GM12892 (cell line): ENCODE measurements around the gene LMBRD2.

Experiments
- DNase-seq: peaks from one replicate; pipeline ENCODE4 v3.0.0; 2011; ENCODE audit not compliant: insufficient read length
- FAIRE-seq: peaks from 2 replicates; lab custom pipeline; 2011; peaks lifted over from hg19 to GRCh38; lab: Jason Lieb, UNC
- POLR2A ChIP-seq: IDR thresholded peaks from 2 replicates; pipeline ENCODE4 v1.6.1; 2011; ENCODE audit warnings: low read depth, low read length, control low read depth
- POLR2AphosphoS5 ChIP-seq: IDR thresholded peaks from 2 replicates; pipeline ENCODE4 v1.6.1; 2011; ENCODE audit warnings: low read depth, low read length, control low read depth
- TAF1 ChIP-seq: IDR thresholded peaks from 2 replicates; pipeline ENCODE4 v1.6.1; 2011; ENCODE audit warnings: low read depth, mild to moderate bottlenecking, control low read depth, low read length, borderline replicate concordance

The LMBRD2 gene

GRCh38 chr5:36089989-36090388 is 61.7 kb downstream of the LMBRD2 start:
- DNase-seq (no peak), FAIRE-seq (no peak)

GRCh38 chr5:36079200-36079781 is 72.4 kb downstream of the LMBRD2 start:
- FAIRE-seq (peak; percentile 85), DNase-seq (peak; percentile 21)
- TF ChIP-seq POLR2AphosphoS5 (no peak), POLR2A (no peak), TAF1 (no peak)

More at GRCh38 chr5:36089989-36090388, 61.7 kb downstream of the LMBRD2 start:
- TF ChIP-seq POLR2A: no peak

DNA sequence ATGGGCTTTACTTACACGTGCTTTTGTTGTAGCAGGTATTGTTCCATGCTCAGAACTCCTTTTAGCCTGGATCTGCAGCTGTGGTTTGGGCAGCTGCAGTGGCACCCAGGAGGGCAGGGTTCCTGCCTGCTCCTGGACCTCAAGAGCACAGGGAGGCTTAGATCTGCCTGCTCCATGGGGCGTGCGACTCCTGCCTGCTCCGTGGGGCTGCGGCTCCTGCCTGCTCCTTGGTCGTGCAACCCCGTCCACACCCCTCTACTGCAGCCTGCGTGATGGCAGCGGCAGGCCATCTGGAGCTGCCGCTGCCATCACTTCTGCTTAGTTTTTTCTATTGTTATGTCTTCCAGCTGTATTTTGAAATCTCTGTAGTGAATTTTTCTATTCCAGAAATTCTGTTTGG is 73.3 kb downstream of the LMBRD2 start:
- DNase-seq (no peak), FAIRE-seq (no peak)
- TF ChIP-seq POLR2AphosphoS5: no peak
- TF ChIP-seq TAF1: no peak
- no peak for TF ChIP-seq POLR2A

DNA sequence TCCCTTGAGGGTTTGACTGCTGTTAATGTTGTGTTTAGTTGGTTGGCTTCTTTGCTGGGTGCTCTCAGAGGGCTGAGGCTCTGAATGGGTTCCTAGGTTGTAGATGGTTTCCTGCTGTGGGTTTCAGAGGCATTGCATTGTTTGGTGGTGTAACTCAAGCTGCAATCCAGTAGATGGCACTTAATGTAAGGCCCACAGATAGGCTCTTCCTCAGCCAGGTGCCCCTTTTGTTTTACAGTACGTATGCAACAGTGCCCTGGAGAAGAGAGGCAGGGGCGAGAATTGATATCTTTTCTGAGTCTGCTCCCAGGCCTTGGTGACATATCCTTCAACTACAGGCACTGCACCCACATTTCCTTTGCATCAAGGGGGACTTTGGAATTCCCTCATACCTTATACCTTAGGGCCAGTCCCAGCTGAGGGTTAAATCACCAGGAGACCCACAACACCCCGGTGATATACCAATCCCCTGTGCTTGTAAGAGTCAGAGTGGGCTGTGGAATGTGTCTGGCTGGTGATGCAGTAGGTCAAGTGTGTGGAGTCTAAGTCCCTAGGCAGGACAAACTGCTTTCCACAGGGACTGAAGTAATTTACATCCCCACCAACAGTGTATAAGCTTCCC is 78.0 kb downstream of the LMBRD2 start:
- no peak for TF ChIP-seq POLR2A
- no peak for TF ChIP-seq POLR2AphosphoS5
- no peak for TF ChIP-seq TAF1
- DNase-seq (peak; percentile 5), FAIRE-seq (no peak)

DNA sequence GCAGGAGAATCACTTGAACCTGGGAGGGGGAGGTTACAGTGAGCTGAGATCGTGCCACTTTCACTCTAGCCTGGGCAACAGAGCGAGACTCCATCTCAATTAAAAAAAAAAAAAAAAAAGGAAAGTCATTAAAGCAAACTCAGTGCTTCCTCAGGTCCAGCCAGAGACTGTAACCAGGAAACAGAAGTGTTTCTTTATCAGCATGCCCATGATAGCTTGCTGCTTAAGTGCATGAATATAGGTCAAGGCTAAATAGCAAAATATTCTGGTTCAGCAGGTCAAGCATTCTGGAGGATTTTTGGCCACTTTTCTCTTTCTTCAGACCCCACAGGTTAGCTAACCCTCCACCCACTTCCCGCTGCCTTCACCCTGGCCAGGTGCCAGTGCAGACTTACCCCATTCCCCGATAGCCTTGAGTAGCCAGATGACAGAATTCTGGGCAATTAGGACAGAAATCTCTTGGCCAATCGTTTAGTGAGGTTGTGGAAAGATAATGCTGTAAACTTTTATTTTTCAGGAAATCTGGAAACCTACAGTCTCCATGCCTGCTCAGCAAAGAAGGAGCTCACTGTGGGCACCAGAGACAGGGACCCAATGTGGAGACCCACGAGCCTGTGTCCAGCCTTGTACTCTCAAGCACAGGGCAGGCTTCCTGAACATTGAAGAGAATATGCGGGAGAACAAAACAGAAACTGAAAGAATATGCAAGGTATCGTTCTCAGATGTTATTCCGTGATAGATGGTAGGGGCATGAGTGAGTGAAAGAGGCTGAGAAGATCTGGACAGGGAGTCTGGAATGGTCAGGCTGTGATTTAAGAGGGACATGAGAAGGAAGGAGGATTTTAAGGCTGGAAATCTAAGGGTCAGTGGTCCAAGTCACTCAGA is 80.8 kb downstream of the LMBRD2 start:
- DNase-seq (no peak), FAIRE-seq (no peak)
- TF ChIP-seq TAF1 (no peak), POLR2A (no peak), POLR2AphosphoS5 (no peak)

GRCh38 chr5:36068751-36069281 is 82.9 kb downstream of the LMBRD2 start:
- DNase-seq (no peak), FAIRE-seq (no peak)
- no peak for TF ChIP-seq TAF1
- TF ChIP-seq POLR2A: no peak
- TF ChIP-seq POLR2AphosphoS5: no peak

DNA sequence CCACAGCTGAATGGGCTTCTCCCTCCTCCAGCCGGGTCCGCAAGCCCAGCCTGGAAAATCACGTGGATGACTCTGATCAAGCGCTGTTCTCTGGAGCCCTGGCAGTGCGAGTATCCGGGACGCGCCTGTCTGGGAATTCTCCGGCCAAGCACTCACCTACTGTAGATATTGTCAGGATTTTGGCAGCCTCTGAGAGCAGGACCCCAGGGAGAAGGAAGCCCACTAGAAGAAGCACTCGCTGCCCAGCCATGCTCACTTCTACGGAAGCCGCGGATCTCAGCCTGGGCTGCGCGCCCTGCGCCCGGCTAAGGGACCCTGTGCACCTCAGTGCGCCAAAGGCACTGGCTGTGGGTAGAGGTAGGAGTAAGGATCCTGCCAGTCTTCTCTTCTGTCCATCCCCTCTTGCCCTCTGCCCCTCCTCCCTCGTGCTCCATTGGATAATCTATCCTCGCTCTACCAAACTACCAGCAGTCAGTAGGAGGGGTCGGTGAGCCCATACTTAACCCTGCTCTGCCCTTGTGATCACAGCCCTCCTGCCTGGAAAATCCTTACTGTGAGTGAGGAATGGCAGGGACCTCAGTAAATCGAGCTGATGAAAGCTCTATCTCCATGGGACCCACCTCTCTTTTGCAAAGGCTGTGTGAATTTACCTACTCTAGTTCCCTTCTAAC is 85.0 kb downstream of the LMBRD2 start, which contains the start of gene UGT3A2:
UGT3A2 (minus strand) TSS at position 343 of the 671 bp plus-strand sequence; CDS start at position 250, 93 bp downstream.
- DNase-seq (no peak), FAIRE-seq (no peak)
- no peak for TF ChIP-seq TAF1
- TF ChIP-seq POLR2AphosphoS5: no peak
- no peak for TF ChIP-seq POLR2A

DNA sequence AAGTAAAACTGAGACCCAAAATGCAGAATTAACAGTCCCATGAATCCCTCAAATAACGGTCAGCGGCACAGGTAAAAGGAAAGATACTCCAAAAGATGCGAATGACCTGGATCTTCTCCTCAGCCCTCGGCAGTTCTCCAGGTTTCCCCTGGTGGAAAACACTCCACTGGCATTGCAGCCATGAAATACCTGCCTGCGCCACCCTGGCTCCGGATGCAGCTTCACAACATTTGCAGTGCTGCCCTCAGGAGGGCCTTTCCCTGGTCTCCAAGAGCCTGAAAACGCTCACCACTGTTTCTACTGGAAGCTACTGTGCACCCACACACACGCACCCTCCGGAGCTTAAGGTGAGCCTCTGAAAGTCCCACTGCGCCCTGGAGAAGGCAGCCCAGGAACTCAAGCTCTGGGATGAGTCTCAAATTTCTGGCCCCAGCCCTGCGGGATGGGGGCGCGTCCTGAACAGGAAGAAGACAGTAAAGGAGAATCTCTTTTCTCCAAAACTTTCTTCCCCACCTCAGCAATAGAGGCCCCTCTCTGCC is 85.6 kb downstream of the LMBRD2 start:
- TF ChIP-seq POLR2A (no peak), POLR2AphosphoS5 (no peak), TAF1 (no peak)
- FAIRE-seq (no peak), DNase-seq (no peak)

DNA sequence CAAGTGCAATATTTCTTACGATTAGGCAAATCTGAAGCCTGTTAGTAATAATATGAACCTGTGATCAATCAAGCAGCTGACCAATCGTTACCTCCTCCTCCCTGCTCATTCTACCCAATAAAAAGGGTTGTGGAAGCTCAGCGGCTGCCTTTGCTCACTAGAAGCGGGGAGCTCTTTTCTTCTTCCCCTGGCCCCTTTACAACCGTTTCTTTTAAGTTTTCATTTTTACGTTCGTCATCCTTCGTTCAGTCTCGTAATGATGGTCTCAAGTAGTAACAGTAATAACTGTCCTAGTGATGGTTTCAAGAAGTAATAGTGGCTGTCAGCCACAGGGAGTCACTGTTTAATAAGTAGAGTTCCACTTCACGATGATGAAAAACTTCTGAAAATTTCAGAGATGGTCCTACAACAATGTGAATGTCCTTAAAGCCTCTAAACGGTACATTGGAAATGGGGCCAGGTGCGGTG is 91.2 kb downstream of the LMBRD2 start:
- DNase-seq: no peak
- FAIRE-seq: no peak
- TF ChIP-seq POLR2A (no peak), TAF1 (no peak), POLR2AphosphoS5 (no peak)

GRCh38 chr5:36059571-36060419 is 91.9 kb downstream of the LMBRD2 start:
- no peak for TF ChIP-seq TAF1
- TF ChIP-seq POLR2A: no peak
- TF ChIP-seq POLR2AphosphoS5: no peak
- DNase-seq: no peak
- FAIRE-seq: no peak
